ENCODE results near the gene CACNB4.

GRCh38 chr2:151922845-151923666 lies 175.8 kb downstream of the CACNB4 start:
- no peak for TF ChIP-seq BHLHE40 (IDR thresholded peaks at IDR 0.05; ENCODE audit: low read depth, low read length)
- no peak for TF ChIP-seq MAZ (IDR thresholded peaks at IDR 0.05; ENCODE audit: borderline replicate concordance, low read depth, low read length)
- no peak for TF ChIP-seq MAFK (IDR thresholded peaks at IDR 0.05; ENCODE audit: low read depth, low read length)
- no peak for TF ChIP-seq CTCF (conservative IDR thresholded peaks at IDR 0.05; ENCODE audit: low read depth, low read length)
- TF ChIP-seq, protein P1, sequence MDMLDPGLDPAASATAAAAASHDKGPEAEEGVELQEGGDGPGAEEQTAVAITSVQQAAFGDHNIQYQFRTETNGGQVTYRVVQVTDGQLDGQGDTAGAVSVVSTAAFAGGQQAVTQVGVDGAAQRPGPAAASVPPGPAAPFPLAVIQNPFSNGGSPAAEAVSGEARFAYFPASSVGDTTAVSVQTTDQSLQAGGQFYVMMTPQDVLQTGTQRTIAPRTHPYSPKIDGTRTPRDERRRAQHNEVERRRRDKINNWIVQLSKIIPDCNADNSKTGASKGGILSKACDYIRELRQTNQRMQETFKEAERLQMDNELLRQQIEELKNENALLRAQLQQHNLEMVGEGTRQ (IDR thresholded peaks at IDR 0.05; ENCODE audit: low read depth, low read length) = no peak
- no peak for TF ChIP-seq POLR2A (IDR thresholded peaks at IDR 0.05; ENCODE audit: low read depth, low read length)
- no peak for TF ChIP-seq ELK1 (IDR thresholded peaks at IDR 0.05; ENCODE audit: borderline replicate concordance, low read depth, low read length)
- TF ChIP-seq RCOR1 (IDR thresholded peaks at IDR 0.05; ENCODE audit: insufficient replicate concordance, low read length) = no peak
- TF ChIP-seq NFE2L2 (IDR thresholded peaks at IDR 0.05; ENCODE audit: low read depth, low read length) = no peak
